Measurements from ENCODE around the gene DDX24. TPM values are rescaled to one million over a fixed set of nuclear protein-coding genes. Genes with fewer than 3 reads are reported as not detected.

DDX24 gene, protein sequence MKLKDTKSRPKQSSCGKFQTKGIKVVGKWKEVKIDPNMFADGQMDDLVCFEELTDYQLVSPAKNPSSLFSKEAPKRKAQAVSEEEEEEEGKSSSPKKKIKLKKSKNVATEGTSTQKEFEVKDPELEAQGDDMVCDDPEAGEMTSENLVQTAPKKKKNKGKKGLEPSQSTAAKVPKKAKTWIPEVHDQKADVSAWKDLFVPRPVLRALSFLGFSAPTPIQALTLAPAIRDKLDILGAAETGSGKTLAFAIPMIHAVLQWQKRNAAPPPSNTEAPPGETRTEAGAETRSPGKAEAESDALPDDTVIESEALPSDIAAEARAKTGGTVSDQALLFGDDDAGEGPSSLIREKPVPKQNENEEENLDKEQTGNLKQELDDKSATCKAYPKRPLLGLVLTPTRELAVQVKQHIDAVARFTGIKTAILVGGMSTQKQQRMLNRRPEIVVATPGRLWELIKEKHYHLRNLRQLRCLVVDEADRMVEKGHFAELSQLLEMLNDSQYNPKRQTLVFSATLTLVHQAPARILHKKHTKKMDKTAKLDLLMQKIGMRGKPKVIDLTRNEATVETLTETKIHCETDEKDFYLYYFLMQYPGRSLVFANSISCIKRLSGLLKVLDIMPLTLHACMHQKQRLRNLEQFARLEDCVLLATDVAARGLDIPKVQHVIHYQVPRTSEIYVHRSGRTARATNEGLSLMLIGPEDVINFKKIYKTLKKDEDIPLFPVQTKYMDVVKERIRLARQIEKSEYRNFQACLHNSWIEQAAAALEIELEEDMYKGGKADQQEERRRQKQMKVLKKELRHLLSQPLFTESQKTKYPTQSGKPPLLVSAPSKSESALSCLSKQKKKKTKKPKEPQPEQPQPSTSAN
- total RNA-seq (2014; rRNA removed; shearing (Covaris generic)) = 142 and 162 TPM in 2 replicates

DNA sequence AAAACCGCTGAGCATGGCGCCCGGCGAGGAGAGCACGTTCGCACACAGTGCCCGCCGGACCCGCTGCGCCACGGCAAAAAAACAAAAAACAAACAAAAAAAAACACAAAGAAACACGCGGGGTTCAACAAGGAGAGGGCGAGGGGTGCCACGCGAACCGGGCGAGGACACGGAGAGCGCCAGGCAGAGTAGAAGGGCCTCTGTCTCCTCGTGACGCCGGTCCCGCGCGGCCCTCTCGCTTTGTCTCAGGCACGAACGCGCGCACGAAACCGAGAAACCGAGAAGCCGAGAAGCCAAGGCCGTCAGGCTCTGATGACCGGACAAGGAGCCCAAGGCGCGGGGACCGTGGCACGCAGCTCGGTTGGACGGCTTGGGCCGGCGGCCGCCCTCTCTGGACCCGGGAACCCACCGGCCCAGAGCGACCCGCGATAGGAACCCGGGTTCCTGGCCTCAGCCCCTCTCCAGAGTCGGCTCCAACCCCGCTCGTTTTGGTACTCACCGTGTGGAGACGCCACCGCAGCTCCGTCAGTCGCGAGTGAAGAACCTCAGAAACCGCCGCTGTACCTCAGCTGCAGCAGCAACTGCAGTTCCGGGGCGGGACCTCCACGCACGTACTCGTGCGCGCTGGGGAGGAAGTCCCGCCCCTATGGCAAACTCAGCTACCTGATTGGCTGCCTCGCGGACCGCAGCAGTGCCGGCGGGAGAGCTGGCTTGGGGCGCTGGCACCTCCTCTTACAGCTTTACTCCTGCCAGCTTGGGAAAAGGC lies at the start of gene DDX24, which contains the start of gene IFI27L1:
Gene DDX24 (minus strand): TSS at position 582 of the 765 bp plus-strand sequence. CDS start 1,460 bp downstream, outside the sequence.
Gene IFI27L1 (plus strand): TSS at position 690 of the 765 bp plus-strand sequence. CDS start 15,628 bp downstream, outside the sequence.
- peak; percentile 77 for DNase-seq (ENCODE audit: low spot score)

DNA sequence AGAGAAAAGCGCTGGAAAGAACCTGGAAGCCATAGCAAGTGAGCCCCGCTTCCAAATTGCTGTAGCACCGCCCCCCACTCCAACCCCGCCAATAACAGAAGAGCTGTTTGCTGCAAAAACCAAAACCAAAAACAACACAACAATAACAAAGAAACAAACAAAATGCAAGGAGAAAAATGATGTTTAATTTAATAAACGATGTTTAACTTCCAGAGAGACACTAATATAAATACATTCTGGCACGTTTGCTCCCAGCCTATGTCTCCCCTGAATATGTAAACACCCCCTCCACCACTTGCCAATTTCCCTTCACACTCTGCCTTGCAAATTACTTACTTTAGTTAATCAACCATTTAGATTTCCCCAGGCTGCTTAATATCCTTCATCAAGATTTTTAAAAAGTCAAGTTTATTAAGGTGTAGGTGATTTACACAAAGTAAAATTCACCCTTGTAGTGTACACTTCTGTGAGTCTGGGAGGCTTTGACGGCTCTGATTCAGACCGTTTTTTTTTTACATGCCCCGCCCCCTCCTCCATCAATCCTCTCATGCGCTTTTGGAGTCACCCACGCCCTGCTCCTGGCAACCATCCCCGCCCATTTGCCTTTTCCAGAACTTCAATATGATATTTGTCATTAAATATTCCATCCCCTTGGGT lies 48.9 kb upstream of the DDX24 start:
- peak; percentile 45 for DNase-seq (ENCODE audit: low spot score)

DNA sequence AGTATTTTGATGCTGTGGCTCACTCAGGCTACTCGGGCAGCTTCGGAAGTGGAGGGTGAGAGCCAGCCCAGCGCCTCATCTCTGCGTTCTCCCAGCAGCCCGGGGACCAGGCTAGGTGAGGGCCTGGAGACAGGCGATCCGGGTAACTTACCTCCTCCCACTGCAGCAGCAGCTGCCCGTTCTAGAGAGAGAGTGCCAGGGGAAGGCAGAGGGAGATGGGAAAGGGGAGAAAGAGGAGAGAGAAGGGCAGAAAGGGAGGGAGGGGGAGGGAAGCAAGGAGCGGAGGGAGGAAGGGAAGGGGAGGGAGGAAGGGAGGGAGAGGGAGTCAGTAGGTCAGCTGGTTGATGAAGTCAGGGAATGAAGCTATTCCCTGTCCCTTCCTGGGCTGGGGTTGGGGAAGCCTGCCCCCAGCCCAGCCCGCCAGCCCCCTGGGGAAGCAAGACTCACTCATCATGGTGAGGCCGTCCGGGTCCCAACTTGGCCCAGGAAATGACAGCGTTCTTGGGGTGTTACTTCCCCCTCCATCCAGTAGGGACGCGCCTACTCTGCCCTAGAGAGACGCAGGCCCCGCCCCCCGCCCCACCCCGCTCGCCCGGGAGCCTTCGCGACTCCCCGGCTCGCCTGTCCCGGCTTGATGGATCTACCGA lies 48.2 kb upstream of the DDX24 start, which contains the start of gene IFI27L2:
Gene IFI27L2 (minus strand): TSS at position 494 of the 647 bp plus-strand sequence. CDS start 40 bp downstream, at position 454.
- peak; percentile 74 for DNase-seq (ENCODE audit: low spot score)

- DNase-seq (ENCODE audit: low spot score) = no peak
Measured at GRCh38 chr14:94128216-94128839, 47.3 kb upstream of the DDX24 start.

GRCh38 chr14:94127330-94127729 lies 46.3 kb upstream of the DDX24 start:
- no peak for DNase-seq (ENCODE audit: low spot score)

- no peak for DNase-seq (ENCODE audit: low spot score)
Measured at GRCh38 chr14:94126800-94127199, 45.8 kb upstream of the DDX24 start.

DNA sequence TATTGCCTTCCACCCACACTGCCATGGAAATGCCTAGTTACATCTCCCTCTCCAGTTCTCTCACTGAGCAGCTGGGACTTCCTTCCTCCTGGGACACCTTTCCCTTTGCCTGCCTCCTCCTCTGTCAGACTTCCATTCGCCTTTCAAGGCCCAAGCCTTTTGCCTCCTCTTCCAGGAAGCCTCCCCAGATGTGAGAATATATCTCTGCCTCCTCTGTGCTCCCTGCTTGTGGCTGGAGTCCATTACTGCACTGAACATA lies 45.3 kb upstream of the DDX24 start:
- no peak for DNase-seq (ENCODE audit: low spot score)

GRCh38 chr14:94125659-94126418 lies 44.8 kb upstream of the DDX24 start:
- DNase-seq (ENCODE audit: low spot score) = no peak

DNA sequence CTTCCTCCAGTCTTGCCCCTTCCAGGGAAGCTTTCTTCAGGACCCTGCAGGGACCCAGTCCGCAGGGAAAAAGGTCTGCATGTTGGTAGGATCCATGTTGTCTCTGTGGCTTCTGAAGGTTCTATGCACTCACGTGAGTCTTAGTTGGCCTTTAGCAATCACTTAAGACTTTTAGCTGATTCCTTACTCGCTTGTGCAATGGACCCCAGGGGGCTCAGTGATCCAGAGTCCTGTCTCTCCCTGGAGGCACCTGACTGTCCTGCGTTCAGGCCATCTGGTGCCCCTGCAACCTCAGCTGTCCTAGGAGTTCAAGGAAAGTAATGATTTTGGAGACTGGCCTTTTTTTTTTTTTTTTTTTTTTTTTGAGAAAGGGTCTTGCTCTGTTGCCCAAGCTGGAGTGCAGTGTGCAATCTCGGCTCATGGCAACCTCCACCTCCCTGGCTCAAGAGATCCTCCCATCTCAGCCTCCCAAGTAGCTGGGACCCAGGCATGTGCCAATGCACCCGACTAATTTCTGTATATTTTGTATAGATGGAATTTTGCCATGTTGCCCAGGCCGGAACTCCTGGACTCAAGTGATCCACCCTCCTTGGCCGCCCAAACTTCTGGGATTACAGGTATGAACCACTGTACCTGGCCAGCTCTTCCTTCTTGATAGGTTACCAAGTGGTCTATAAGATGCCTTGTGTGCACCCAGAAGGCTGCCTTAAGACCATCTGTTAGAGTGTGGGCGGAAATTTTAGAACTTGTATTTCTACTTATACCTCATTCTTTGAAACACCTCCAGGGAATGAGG lies 43.8 kb upstream of the DDX24 start:
- DNase-seq (ENCODE audit: low spot score) = no peak

DNA sequence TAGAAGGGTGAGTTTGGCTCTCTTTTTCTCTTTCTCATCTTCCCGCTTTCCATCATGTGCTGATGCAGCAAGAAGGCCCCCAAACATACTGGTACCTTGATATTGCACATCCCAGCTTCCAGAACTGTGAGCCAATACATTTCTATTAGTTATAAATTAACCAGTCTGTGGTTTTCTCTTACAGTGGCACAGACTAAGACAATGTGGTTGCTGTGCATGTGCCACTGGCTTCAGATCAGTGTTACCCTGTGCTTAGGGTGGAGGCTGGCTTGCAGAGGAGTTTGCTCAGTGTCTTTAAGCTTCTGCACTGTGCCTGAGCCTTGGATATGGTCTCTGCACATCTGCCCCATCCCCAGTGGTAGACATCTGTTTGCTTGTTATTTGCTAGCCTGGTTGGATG lies 42.9 kb upstream of the DDX24 start:
- no peak for DNase-seq (ENCODE audit: low spot score)

DNA sequence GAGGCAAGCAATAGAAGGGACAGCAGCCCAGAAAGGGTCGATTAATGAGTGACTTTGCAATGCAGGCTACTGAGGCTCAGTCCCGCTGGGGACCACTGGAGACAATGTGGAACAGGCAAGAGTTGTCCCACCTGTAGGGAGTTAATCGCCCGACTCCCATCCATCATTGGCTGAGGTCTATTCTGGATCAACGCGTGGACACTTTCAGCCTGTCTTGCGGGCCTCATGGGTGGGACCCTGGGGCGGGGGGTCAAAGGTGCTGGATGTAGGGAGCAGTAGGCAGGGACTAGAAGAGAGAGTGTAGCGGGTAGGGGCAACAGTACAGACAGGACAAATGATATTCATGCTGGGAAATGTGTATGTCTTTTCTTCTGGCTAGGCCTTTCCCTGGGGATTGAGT lies 42.3 kb upstream of the DDX24 start:
- DNase-seq (ENCODE audit: low spot score) = no peak

DNA sequence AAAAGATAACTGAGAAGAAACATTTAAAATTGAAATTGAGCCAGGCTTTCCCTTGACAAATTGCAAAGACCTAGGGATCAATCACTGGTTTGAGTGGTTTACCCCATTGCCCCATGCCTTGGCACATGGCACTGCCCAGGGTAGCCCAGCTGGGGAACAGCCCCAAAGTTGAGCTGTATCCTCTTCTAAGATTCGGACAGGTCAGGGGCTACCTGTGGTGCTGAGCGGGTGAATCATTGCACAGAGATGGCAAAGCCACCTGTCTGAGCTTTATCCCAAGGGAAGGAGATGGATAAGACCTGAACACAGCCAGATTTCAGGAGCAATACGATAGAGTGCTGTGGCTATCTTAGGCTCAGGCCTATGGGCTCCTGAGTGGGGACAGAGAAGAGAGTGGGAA lies 41.4 kb upstream of the DDX24 start:
- DNase-seq (ENCODE audit: low spot score) = no peak

- DNase-seq (ENCODE audit: low spot score) = no peak
Measured at GRCh38 chr14:94121485-94121884, 40.5 kb upstream of the DDX24 start.

DNA sequence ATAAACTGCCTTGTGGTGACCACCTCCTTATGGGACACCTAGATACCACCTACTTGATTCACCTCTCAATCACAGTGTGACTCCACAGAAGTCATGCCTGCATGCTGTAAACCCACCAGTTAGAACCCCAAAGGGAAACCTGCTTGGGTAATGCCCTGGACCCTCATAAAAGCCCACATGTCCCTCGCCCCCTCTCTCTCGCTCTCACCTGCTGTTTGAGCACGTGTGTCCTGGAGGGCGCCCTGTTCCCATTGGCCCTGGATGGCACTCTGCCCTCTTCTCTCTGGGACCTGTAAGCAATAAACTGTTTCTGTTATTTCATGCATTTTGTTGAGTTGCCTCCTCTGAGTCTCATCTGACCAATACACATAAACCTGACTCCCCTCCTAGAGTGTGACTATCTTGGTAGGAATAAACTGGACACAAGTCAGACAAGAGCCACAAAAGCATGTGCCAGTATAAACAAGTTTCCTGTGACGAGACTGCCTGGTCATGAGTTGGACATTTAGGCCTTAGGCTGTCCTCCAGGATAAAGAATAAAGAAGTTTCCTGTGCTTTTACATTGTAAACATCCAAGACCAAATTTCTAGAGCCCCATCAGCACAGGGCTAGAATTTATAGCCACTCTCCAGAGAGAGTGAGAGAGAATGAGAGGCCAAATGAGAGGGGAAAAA lies 39.8 kb upstream of the DDX24 start:
- DNase-seq (ENCODE audit: low spot score) = no peak

GRCh38 chr14:94119071-94119470 lies 38.1 kb upstream of the DDX24 start:
- DNase-seq (ENCODE audit: low spot score) = no peak

DNA sequence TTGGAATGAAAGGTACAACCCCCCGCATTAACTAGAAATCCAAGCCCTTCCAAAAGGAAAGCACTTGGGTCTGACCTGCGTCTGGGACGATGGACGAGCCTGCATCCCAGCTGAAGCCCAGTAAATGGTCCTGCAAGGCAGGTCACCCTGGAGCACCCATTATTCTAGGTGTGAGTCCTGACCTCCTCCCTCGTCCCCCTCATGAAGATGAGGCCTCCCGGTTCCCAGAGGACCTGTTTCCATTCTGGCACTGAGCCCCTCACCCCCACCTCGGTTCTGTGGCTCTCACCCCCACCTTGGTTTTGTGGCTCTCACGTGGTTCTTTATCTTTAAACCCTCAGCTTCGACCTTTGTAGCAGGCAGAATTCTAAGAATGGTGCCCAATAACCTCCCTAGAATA lies 36.9 kb upstream of the DDX24 start:
- DNase-seq (ENCODE audit: low spot score) = no peak

DNA sequence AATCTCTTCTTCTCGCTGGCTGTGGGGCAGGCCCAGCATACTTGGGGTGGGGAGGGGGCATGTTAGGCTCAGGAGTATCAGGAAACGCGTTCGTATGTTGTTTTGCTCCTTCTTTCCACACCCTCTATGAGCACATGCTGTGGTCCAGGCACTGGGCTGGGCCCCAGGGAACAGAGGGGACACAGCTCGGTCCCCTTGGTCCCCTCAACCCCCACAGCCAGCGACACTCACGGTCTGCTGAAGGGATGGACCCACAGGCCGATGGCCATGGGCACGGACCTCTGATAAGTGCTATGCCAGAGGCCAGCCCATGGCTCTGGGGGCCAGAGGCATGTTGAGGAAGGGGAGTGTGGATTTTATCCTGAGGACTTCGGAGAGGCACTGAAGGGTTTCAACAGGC lies 35.7 kb upstream of the DDX24 start:
- DNase-seq (ENCODE audit: low spot score) = no peak

DNA sequence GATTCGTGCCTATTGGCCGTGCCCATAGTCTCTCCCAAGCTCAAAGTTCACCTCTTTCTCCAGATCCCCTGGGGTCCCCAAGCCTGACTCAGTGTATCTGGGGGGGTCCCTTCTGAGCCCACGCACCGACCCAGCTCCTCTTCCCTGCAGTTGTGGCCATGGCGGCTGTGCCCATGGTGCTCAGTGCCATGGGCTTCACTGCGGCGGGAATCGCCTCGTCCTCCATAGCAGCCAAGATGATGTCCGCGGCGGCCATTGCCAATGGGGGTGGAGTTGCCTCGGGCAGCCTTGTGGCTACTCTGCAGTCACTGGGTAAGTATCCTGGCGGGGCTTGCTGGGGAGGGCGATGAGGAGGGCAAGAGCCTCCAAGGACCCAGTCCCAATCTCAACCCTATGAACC lies 34.6 kb upstream of the DDX24 start:
- DNase-seq (ENCODE audit: low spot score) = no peak
